ENCODE measurements around the gene FUT8.

Gene FUT8

DNA sequence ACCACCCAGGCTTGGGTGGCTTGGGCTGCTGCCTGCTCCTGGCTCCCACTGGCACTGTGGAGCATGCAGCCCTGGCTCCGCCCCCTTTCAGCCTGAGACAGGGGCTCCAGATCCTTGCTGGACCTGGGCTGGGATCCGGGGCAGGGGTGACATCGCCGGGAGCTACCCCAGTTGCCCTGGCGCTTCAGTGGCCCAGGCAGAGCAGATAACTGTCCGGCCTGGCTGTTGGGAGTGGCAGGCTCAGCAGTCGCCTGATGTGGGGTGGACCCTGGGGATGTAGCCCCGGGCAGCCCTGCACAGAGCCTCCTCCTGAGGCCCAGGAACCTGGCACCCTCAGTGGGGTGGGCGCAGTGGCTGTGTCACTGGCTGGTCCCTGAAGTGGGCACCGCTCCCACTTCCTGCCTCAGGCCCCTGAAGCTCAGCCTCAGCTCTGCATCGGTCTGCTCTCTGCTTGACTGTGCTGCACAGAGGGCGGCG, 57.9 kb downstream of the FUT8 start:
- intact Hi-C loops (cut with DNase I; ENCODE audit: low total_unique reads), result no loop called here
- H3K27ac ChIP-seq, result no peak overlapping the region
- H3K36me3 ChIP-seq, result no peaks in the 10 kb centered on the region
- H3K9me3 ChIP-seq, result no peaks in the 10 kb centered on the region
- TF ChIP-seq, protein P1, sequence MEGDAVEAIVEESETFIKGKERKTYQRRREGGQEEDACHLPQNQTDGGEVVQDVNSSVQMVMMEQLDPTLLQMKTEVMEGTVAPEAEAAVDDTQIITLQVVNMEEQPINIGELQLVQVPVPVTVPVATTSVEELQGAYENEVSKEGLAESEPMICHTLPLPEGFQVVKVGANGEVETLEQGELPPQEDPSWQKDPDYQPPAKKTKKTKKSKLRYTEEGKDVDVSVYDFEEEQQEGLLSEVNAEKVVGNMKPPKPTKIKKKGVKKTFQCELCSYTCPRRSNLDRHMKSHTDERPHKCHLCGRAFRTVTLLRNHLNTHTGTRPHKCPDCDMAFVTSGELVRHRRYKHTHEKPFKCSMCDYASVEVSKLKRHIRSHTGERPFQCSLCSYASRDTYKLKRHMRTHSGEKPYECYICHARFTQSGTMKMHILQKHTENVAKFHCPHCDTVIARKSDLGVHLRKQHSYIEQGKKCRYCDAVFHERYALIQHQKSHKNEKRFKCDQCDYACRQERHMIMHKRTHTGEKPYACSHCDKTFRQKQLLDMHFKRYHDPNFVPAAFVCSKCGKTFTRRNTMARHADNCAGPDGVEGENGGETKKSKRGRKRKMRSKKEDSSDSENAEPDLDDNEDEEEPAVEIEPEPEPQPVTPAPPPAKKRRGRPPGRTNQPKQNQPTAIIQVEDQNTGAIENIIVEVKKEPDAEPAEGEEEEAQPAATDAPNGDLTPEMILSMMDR (IDR thresholded peaks at IDR 0.05), result no peak
- no peaks in the 10 kb centered on the region for H3K27me3 ChIP-seq
- DNase-seq, result no peak
- no peaks in the 10 kb centered on the region for H3K4me1 ChIP-seq
- no peak overlapping the region for H3K4me3 ChIP-seq

DNA sequence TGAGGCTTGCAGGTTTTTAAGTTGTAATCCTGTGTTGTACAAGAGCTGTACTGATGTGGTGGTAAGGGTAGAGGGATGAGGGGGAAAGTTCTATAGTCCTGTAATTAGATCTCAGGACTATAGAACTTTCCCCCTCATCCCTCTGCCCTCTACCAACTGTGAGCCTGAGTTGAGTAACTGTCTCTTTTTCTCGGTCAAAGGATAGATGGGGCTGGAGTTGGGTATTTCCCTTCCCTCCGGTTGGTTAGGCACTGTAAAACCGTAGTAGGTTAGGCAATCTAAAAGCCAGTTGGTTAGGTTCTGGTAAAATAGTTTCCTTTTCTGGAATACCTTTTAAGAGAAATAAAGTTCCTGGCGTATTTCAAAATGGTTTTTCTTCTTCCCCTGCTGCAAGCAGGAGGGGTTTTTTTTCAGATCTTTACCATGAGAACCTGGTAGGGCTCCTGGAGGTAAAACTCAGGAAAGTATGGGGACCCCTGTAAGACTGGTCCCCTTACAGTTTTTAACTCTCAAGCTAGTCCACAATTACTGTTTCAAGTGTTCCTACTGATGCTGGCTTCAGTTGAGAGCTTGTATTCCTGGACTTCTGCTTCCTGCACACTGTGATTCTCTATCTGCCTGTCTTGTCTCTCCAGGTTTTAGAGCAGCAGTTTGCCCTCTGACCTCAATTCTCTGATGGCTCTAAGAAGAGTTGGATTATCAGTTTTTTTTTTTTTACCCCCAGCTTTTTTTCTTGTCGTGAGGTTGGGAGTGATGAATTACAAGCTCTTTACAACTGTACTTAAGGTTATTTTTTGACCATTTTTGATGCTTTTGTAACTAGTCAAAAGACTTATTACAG, 58.7 kb downstream of the FUT8 start:
- TF ChIP-seq, protein P1 (IDR thresholded peaks at IDR 0.05), result no peak
- no peaks in the 10 kb centered on the region for H3K4me1 ChIP-seq
- intact Hi-C loops (cut with DNase I; ENCODE audit: low total_unique reads), result no loop called here
- H3K9me3 ChIP-seq, result no peaks in the 10 kb centered on the region
- H3K36me3 ChIP-seq, result no peaks in the 10 kb centered on the region
- no peak overlapping the region for H3K27ac ChIP-seq
- no peaks in the 10 kb centered on the region for H3K27me3 ChIP-seq
- DNase-seq, result no peak
- H3K4me3 ChIP-seq, result no peak overlapping the region

DNA sequence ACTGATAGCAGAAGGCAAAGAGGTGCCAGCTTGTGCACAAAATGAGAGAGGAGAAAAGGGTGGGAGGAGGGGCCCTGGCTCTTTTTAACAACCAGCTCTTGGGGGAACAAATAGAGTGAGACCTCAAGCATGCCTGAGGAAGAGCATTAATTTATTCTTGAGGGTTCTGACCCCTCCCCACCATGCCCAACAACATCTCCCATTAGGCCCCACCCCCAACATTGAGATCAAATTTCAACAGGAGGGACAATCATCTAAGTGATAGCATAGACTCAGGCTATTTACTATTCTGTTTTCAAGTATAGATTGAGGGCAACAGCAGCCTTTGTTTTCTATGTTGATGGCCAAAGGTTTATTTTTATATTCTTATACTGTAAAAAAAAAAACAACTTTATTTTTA, 59.7 kb downstream of the FUT8 start:
- Histone ChIP-seq H3K36me3 (no peaks in the 10 kb centered on the region), H3K27me3 (no peaks in the 10 kb centered on the region), H3K4me3 (no peak overlapping the region), H3K27ac (no peak overlapping the region), H3K4me1 (no peaks in the 10 kb centered on the region), H3K9me3 (no peaks in the 10 kb centered on the region)
- TF ChIP-seq, protein P1 (IDR thresholded peaks at IDR 0.05), result no peak
- intact Hi-C loops (cut with DNase I; ENCODE audit: low total_unique reads), result no loop called here
- no peak for DNase-seq

DNA sequence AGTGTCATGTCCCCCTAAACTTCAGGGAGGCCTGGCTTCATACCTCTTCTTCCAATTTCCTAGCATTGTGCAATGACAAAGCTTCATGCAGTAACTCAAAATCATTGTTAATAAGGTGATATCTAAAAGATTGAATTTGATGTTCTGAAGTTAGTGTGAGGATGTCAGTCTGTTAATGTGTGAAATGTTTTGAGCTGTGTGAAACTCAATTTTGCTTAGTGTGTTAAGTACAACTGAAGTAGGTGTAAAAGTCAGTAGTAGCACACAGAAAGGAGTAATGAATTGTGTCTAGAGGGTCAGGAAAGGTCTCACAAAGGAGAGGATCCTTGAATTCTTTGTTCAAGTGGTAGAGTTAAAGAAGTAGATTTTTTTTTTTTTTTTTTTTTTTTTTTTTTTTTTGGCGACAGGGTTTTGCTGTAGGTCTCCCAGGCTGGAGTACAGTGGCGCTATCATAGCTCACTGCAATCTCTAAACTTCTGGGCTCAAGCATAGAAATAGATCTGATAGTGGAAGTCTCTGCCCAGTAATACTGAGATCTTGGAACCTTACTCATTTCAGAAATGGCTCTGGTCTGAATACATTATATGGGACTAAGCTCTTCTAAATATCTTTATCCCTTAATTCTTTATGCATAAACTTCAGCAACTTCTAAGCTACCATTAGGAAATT, 63.9 kb downstream of the FUT8 start:
- H3K4me3 ChIP-seq, result no peak overlapping the region
- no peaks in the 10 kb centered on the region for H3K4me1 ChIP-seq
- H3K36me3 ChIP-seq, result no peaks in the 10 kb centered on the region
- H3K27me3 ChIP-seq, result no peaks in the 10 kb centered on the region
- no peak overlapping the region for H3K27ac ChIP-seq
- intact Hi-C loops (cut with DNase I; ENCODE audit: low total_unique reads), result no loop called here
- TF ChIP-seq, protein P1 (IDR thresholded peaks at IDR 0.05), result no peak
- no peak for DNase-seq
- H3K9me3 ChIP-seq, result no peaks in the 10 kb centered on the region

DNA sequence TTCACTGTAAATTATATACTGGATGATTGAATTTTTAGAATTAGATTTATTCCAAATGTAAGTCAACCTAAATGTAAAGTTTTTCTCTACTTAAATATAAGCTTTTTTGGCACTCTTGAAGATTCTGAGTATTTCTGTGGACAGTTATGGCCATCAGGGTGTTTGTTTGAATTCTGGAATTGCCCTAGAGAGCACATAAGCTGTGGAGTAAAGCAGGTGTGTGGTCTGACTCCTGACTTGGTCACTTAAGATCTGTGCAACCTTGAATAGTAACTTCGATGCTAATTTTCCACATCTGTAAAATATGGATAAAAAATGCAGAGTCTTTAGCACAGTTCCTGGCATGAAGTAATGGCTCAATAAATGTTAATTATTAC, 64.4 kb downstream of the FUT8 start:
- Histone ChIP-seq H3K27ac (no peak overlapping the region), H3K36me3 (no peaks in the 10 kb centered on the region), H3K27me3 (no peaks in the 10 kb centered on the region), H3K4me1 (no peaks in the 10 kb centered on the region), H3K9me3 (no peaks in the 10 kb centered on the region), H3K4me3 (no peak overlapping the region)
- DNase-seq, result no peak
- TF ChIP-seq, protein P1 (IDR thresholded peaks at IDR 0.05), result no peak
- intact Hi-C loops (cut with DNase I; ENCODE audit: low total_unique reads), result no loop called here

Data from tibial artery (tissue), 4 donors.